CD4-positive, alpha-beta T cell (primary cell): Measurements from ENCODE around the gene LPCAT4. TPM values are rescaled to one million over a fixed set of nuclear protein-coding genes. Genes with fewer than 3 reads are reported as not detected.
"Not testable (repeated sequence)": the region's sequence is repeated elsewhere in the genome, so short reads cannot be mapped to it uniquely, and the experiment has no call there.

Experiments
- ATAC-seq: fragments of 200-7000 bp; cut with Tn5 transposase; one replicate; pipeline ENCODE4 v1.10.0; 2022; ENCODE audit warnings: mild to moderate bottlenecking; ENCODE audit not compliant: poor library complexity
- CTCF ChIA-PET: fragments of 350-600 bp; sonication (Branson Sonifier 250); formaldehyde crosslinking; loops from one replicate; lab custom pipeline; 2021; ENCODE audit warnings: antibody characterized with exemption, inconsistent platforms; lab: Charles Lee
- POLR2A ChIA-PET: fragments of 350-600 bp; sonication (Branson Sonifier 250); formaldehyde crosslinking; loops from one replicate; lab custom pipeline; 2021; ENCODE audit warnings: antibody characterized with exemption, inconsistent platforms; lab: Charles Lee
- DNase-seq, 14 experiments: peaks; one replicate each; pipeline ENCODE4 v3.0.0-alpha.2; 2013 to 2020; ENCODE audit warnings: mixed read lengths in 2 of 14
- H3K27ac ChIP-seq, 2 donors: one replicate each; pipeline versions ENCODE4 v1.5.1 to v1.7.0; 2013; ENCODE audit warnings: low read length in 2 of 2, low read depth in 1 of 2, mild to moderate bottlenecking in 1 of 2
- H3K27me3 ChIP-seq, 2 experiments: 1 replicate in 1 of 2; 2 replicates in 1 of 2; pipeline versions ENCODE4 v1.6.1 to v1.7.0; 2013; ENCODE audit warnings: low read length in 2 of 2, control low read depth in 1 of 2, mild to moderate bottlenecking in 1 of 2, moderate library complexity in 1 of 2; ENCODE audit not compliant: insufficient read depth in 2 of 2, control insufficient read depth in 1 of 2
- H3K36me3 ChIP-seq: one replicate; pipeline ENCODE4 v1.6.1; 2013; ENCODE audit warnings: low read length, control low read depth; ENCODE audit not compliant: insufficient read depth
- H3K4me1 ChIP-seq: one replicate; pipeline ENCODE4 v1.6.1; 2013; ENCODE audit warnings: low read length, control low read depth; ENCODE audit not compliant: insufficient read depth
- H3K4me3 ChIP-seq: one replicate; pipeline ENCODE4 v1.5.1; 2013; ENCODE audit warnings: mild to moderate bottlenecking, low read length, moderate library complexity
- H3K9me3 ChIP-seq, 2 experiments: 1 replicate in 1 of 2; 2 replicates in 1 of 2; pipeline versions ENCODE4 v1.6.1 to v1.7.0; 2013; ENCODE audit warnings: low read length in 2 of 2, mild to moderate bottlenecking in 2 of 2, control low read depth in 1 of 2, moderate library complexity in 1 of 2; ENCODE audit not compliant: control insufficient read depth in 1 of 2, insufficient read depth in 1 of 2
- H3K27ac Mint-ChIP-seq: one replicate; pipeline ENCODE4 v1.8.0; 2020; ENCODE audit warnings: mixed read lengths
- H3K27me3 Mint-ChIP-seq: one replicate; pipeline ENCODE4 v1.8.0; 2021; ENCODE audit warnings: mixed read lengths
- H3K36me3 Mint-ChIP-seq: one replicate; pipeline ENCODE4 v1.8.0; 2021; ENCODE audit warnings: low read depth, mixed read lengths
- H3K4me1 Mint-ChIP-seq: one replicate; pipeline ENCODE4 v1.8.0; 2021; ENCODE audit warnings: low read depth, mixed read lengths
- H3K4me3 Mint-ChIP-seq: one replicate; pipeline ENCODE4 v1.8.0; 2020; ENCODE audit warnings: mild to moderate bottlenecking, mixed read lengths
- H3K9me3 Mint-ChIP-seq: one replicate; pipeline ENCODE4 v1.8.0; 2020; ENCODE audit warnings: mixed read lengths
- intact Hi-C, 2 experiments: fragments of 100-400 bp; cut with DNase I in 1 of 2; cut with micrococcal nuclease in 1 of 2; formaldehyde crosslinking; loops; one replicate each; pipeline versions ENCODE4 v1.15.1 to v1.9.0; 2023 to 2025; cut with DNase I, micrococcal nuclease
- total RNA-seq, 174 experiments: library from RNA in 2 of 174; stranded (reverse) in 2 of 174; gene quantifications; one replicate each; pipeline ENCODE4 v1.2.3 and lab custom pipeline; 2021 to 2026
- TF ChIP-seq, protein P1 (sequence below): fragments of 200-600 bp; IDR thresholded peaks from one replicate; pipeline ENCODE4 v1.8.0; 2022; ENCODE audit warnings: antibody characterized with exemption, mild to moderate bottlenecking

LPCAT4 gene
- total RNA-seq, 2 experiments from 2014 or later: 41.0 to 45.2 TPM

DNA sequence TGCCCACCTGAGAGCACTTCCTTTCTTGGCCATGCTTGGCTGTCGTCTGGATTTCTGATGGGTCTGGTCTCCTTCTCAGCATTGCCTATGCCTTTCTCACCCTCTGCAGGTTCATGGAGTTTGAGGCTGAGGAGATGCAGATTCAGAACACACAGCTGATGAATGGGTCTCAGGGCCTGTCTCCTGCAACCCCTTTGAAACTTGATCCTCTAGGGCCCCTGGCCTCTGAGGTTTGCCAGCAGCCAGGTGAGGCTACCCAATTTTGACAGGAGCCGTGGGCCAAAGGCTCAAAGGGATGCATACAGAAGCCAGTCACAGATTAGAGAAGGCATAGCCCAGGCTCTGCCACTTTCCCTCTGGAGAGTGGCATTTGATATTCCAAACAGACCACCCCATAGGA lies 13.4 kb downstream of the LPCAT4 start:
- Mint-ChIP-seq H3K27ac (no peak overlapping the region), H3K4me1 (no peaks in the 10 kb centered on the region), H3K27me3 (no peaks in the 10 kb centered on the region), H3K4me3 (no peak overlapping the region), H3K36me3 (peaks cover 38% of the 10 kb centered on the region), H3K9me3 (no peaks in the 10 kb centered on the region)
- H3K4me1 ChIP-seq: no peaks in the 10 kb centered on the region
- TF ChIP-seq, protein P1, sequence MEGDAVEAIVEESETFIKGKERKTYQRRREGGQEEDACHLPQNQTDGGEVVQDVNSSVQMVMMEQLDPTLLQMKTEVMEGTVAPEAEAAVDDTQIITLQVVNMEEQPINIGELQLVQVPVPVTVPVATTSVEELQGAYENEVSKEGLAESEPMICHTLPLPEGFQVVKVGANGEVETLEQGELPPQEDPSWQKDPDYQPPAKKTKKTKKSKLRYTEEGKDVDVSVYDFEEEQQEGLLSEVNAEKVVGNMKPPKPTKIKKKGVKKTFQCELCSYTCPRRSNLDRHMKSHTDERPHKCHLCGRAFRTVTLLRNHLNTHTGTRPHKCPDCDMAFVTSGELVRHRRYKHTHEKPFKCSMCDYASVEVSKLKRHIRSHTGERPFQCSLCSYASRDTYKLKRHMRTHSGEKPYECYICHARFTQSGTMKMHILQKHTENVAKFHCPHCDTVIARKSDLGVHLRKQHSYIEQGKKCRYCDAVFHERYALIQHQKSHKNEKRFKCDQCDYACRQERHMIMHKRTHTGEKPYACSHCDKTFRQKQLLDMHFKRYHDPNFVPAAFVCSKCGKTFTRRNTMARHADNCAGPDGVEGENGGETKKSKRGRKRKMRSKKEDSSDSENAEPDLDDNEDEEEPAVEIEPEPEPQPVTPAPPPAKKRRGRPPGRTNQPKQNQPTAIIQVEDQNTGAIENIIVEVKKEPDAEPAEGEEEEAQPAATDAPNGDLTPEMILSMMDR: no peak
- peaks cover 33% of the 10 kb centered on the region for H3K36me3 ChIP-seq
- H3K4me3 ChIP-seq: no peak overlapping the region
- ChIA-PET POLR2A (interaction anchor here (1.3 kb wide), 1 partner anchor 16 kb away, joined by 3 read pairs; no protein-coding TSS in a partner anchor), CTCF (no interaction called here)
- intact Hi-C loops: no loop called here
- H3K27ac ChIP-seq: no peak overlapping the region
- H3K9me3 ChIP-seq: no peaks in the 10 kb centered on the region
- DNase-seq (no peak), ATAC-seq (no peak)
- no peaks in the 10 kb centered on the region for H3K27me3 ChIP-seq

DNA sequence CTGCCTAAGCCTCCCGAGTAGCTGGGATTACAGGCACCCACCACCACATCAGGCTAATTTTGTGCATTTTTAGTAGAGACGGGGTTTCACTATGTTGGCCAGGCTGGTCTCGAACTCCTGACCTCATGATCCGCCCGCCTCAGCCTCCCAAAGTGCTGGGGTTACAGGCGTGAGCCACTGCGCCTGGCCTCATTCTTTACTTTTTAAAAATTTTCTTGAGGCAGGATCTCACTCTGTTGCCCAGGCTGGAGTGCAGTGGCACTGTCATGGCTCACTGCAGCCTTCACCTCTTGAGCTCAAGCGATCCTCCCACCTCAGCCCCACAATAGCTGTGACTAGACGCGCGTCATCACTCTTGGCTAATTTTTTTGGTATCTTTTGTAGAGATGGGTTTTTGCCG lies 14.0 kb downstream of the LPCAT4 start:
- H3K27me3 ChIP-seq, H3K27ac Mint-ChIP-seq, H3K4me1 Mint-ChIP-seq, H3K4me3 ChIP-seq, H3K4me1 ChIP-seq, intact Hi-C loops, H3K9me3 Mint-ChIP-seq, CTCF ChIA-PET, ATAC-seq, DNase-seq, H3K27ac ChIP-seq, H3K4me3 Mint-ChIP-seq, H3K27me3 Mint-ChIP-seq, H3K9me3 ChIP-seq: not testable (repeated sequence)
- POLR2A ChIA-PET: interaction anchor here (1.3 kb wide), 1 partner anchor 15 kb away, joined by 3 read pairs; no protein-coding TSS in a partner anchor
- peaks cover 27% of the 10 kb centered on the region for H3K36me3 ChIP-seq
- H3K36me3 Mint-ChIP-seq: peaks cover 34% of the 10 kb centered on the region

DNA sequence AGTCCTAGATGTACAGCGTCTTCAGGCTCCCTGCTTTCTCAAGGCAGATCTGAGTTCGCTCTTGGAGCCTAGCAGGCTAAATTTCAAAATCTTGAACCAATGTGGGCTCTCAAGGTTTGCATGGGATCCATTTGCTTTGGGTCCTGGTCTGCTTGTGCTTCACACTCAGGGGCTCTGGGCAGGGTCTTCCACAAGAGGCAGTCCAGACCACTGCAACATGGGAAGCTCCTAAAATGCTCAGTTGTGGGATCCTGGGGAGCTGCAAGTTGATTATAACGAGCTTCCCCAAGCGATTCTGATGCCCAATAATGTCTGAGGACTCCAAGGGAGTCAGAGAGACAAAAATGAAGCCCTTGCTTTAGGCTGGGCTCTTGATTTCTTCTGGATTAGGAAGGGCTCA lies 17.2 kb downstream of the LPCAT4 start:
- ChIA-PET POLR2A (no interaction called here), CTCF (no interaction called here)
- intact Hi-C loops: no loop called here
- no peak for ATAC-seq
- H3K4me3 Mint-ChIP-seq: no peak overlapping the region
- H3K27ac ChIP-seq: no peak overlapping the region
- H3K4me3 ChIP-seq: no peak overlapping the region
- peaks cover 3% of the 10 kb centered on the region for H3K36me3 ChIP-seq
- no peak overlapping the region for H3K27ac Mint-ChIP-seq
- no peaks in the 10 kb centered on the region for H3K27me3 Mint-ChIP-seq
- peaks cover 6% of the 10 kb centered on the region for H3K36me3 Mint-ChIP-seq
- H3K4me1 ChIP-seq: no peaks in the 10 kb centered on the region
- no peaks in the 10 kb centered on the region for H3K9me3 ChIP-seq
- no peak for DNase-seq
- no peaks in the 10 kb centered on the region for H3K9me3 Mint-ChIP-seq
- TF ChIP-seq, protein P1: no peak
- H3K4me1 Mint-ChIP-seq: no peaks in the 10 kb centered on the region
- H3K27me3 ChIP-seq: no peaks in the 10 kb centered on the region

DNA sequence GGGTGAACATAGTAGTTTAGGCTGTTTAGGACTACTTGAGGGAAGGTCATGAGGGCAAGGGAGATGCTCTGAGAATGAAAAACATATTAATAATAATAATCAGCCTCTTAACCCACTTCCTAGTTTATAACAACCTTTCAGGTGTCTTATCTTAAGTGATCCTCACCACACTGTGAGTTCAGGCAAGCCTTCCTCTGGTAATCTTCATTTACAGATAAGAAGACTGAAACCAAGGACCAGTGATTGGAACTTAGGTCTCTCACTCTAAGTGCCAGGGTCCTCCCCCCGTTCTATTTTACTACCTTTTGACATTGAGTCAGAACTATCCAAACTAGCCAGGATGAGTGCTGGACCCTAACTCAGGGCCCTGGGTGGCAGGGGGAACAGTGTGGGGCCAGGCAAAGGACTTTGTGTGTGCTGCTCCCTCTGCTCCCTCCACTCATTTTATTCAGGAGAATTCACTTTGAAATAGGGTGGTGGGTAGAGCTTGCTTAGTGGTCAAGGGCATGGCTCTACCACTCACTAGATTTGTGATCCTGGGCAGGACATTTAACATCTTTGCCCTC lies 18.2 kb downstream of the LPCAT4 start:
- no peak for ATAC-seq
- DNase-seq: no peak
- Mint-ChIP-seq H3K4me1 (no peaks in the 10 kb centered on the region), H3K9me3 (no peaks in the 10 kb centered on the region), H3K27ac (no peak overlapping the region), H3K4me3 (no peak overlapping the region), H3K27me3 (no peaks in the 10 kb centered on the region), H3K36me3 (no peaks in the 10 kb centered on the region)
- Histone ChIP-seq H3K4me3 (no peak overlapping the region), H3K27ac (no peak overlapping the region), H3K36me3 (no peaks in the 10 kb centered on the region), H3K27me3 (no peaks in the 10 kb centered on the region), H3K9me3 (no peaks in the 10 kb centered on the region), H3K4me1 (no peaks in the 10 kb centered on the region)
- ChIA-PET POLR2A (no interaction called here), CTCF (no interaction called here)
- TF ChIP-seq, protein P1: no peak
- intact Hi-C loops: no loop called here
